A673 (cell line): ENCODE measurements around the gene TSGA10. TPM values are rescaled to one million over a fixed set of nuclear protein-coding genes. Genes with fewer than 3 reads are reported as not detected.

ENCODE experiments used
- BruUV-seq: library from RNA; stranded (reverse); fragments of 400-500 nt; replicated peaks from 2 replicates; lab custom pipeline; 2021; lab: Mats Ljungman, UMichigan
- CTCF ChIA-PET: fragments of 300-600 bp; sonication (Branson Sonifier 250); formaldehyde crosslinking; loops from one replicate; lab custom pipeline; 2022; ENCODE audit warnings: antibody characterized with exemption; lab: Charles Lee
- POLR2A ChIA-PET: fragments of 300-600 bp; sonication (Branson Sonifier 250); formaldehyde crosslinking; loops from one replicate; lab custom pipeline; 2022; ENCODE audit warnings: antibody characterized with exemption; ENCODE audit not compliant: low non-redundant PET; lab: Charles Lee
- DNase-seq: peaks from one replicate; pipeline ENCODE4 v3.0.0-alpha.2; 2015; ENCODE audit warnings: low spot score
- H3K27ac ChIP-seq: fragments of 200-600 bp; sonication (generic); 2 replicates; pipeline ENCODE4 v1.5.1; 2016; ENCODE audit warnings: mixed run types, low read depth, mild to moderate bottlenecking, mixed read lengths, antibody characterized with exemption, low read length; ENCODE audit not compliant: poor library complexity, severe bottlenecking
- H3K27me3 ChIP-seq: fragments of 200-600 bp; sonication (generic); replicated peaks from 2 replicates; pipeline ENCODE4 v1.6.1; 2017; ENCODE audit warnings: mixed run types, low read depth, mild to moderate bottlenecking, mixed read lengths, antibody characterized with exemption, low read length; ENCODE audit not compliant: insufficient read depth, poor library complexity
- H3K36me3 ChIP-seq: fragments of 200-600 bp; sonication (generic); 2 replicates; pipeline ENCODE4 v1.6.1; 2016; ENCODE audit warnings: mixed run types, mild to moderate bottlenecking, mixed read lengths, antibody characterized with exemption, low read length; ENCODE audit not compliant: insufficient read depth, poor library complexity, severe bottlenecking
- H3K4me1 ChIP-seq: fragments of 200-600 bp; sonication (generic); 2 replicates; pipeline ENCODE4 v1.6.1; 2017; ENCODE audit warnings: mixed run types, mild to moderate bottlenecking, mixed read lengths, antibody characterized with exemption, low read length; ENCODE audit not compliant: insufficient read depth, poor library complexity, severe bottlenecking
- H3K4me3 ChIP-seq: fragments of 200-600 bp; sonication (generic); 2 replicates; pipeline ENCODE4 v1.5.1; 2016; ENCODE audit warnings: low read depth, mixed run types, mild to moderate bottlenecking, mixed read lengths, low read length; ENCODE audit not compliant: poor library complexity, severe bottlenecking
- H3K9me3 ChIP-seq: fragments of 200-600 bp; sonication (generic); 2 replicates; pipeline ENCODE4 v1.6.1; 2016; ENCODE audit warnings: mixed run types, low read depth, mild to moderate bottlenecking, mixed read lengths, antibody characterized with exemption, low read length; ENCODE audit not compliant: poor library complexity, severe bottlenecking
- CTCF ChIP-seq: fragments of 300-800, 200-600 bp; sonication (generic); conservative IDR thresholded peaks from 2 replicates; pipeline ENCODE4 v1.5.1; 2017; ENCODE audit warnings: low read depth, mild to moderate bottlenecking, antibody characterized with exemption, low read length, moderate library complexity, mixed read lengths
- EZH2 ChIP-seq: fragments of 200-600 bp; sonication (generic); IDR thresholded peaks from 2 replicates; pipeline ENCODE4 v1.6.1; 2017; ENCODE audit warnings: borderline replicate concordance, low read depth, mild to moderate bottlenecking, mixed read lengths, antibody characterized with exemption, low read length; ENCODE audit not compliant: poor library complexity, severe bottlenecking
- intact Hi-C: fragments of 100-400 bp; cut with micrococcal nuclease; formaldehyde crosslinking; loops from one replicate; pipeline ENCODE4 v1.10.0; 2022; ENCODE audit not compliant: unreplicated experiment
- total RNA-seq: library from RNA; stranded (reverse); gene quantifications from 2 replicates; pipeline ENCODE4 v1.2.3, GENCODE V29; 2021

The TSGA10 gene
- total RNA-seq, 1 experiment from 2014 or later, result 2.5 TPM

- TF ChIP-seq CTCF, result no peak
- TF ChIP-seq EZH2, result no peak
- intact Hi-C loops, result no loop called here
- DNase-seq, result no peak
- Histone ChIP-seq H3K4me3 (no peak overlapping the region), H3K27ac (no peak overlapping the region), H3K9me3 (no peaks in the 10 kb centered on the region), H3K36me3 (no peaks in the 10 kb centered on the region), H3K27me3 (no peaks in the 10 kb centered on the region), H3K4me1 (no peaks in the 10 kb centered on the region)
- ChIA-PET POLR2A (no interaction called here), CTCF (no interaction called here)
- no TSS peak for BruUV-seq
These were observed 4.0 kb downstream of the TSGA10 start for GRCh38 chr2:99150706-99151105.

- Histone ChIP-seq H3K4me3 (peak within 1 kb of the TSS; percentile 65), H3K36me3 (no peaks in the 10 kb centered on the region), H3K27ac (peak within 1 kb of the TSS; percentile 36), H3K27me3 (peaks cover 37% of the 10 kb centered on the region), H3K4me1 (peaks cover 10% of the 10 kb centered on the region), H3K9me3 (no peaks in the 10 kb centered on the region)
- intact Hi-C loops, result no loop called here
- ChIA-PET CTCF (interaction anchor here (1.0 kb wide), 1 partner anchor 75 kb away, joined by 3 read pairs; no protein-coding TSS in a partner anchor), POLR2A (no interaction called here)
- TF ChIP-seq EZH2 (no peak), CTCF (no peak)
- DNase-seq, result peak; percentile 95
- no TSS peak for BruUV-seq
These were observed 13.3 kb downstream of the TSGA10 start, which contains the start of gene C2orf15 for GRCh38 chr2:99141110-99142108. Gene C2orf15, plus strand, starts transcription at chr2:99141707. Its CDS starts 8,852 bp downstream, at chr2:99150559.

- POLR2A ChIA-PET, result no interaction called here
- TF ChIP-seq CTCF (no peak), EZH2 (no peak)
These were observed 14.0 kb downstream of the TSGA10 start for GRCh38 chr2:99140860-99141109.

More at GRCh38 chr2:99140860-99141109, 14.0 kb downstream of the TSGA10 start:
- Histone ChIP-seq H3K4me1 (peaks cover 10% of the 10 kb centered on the region), H3K9me3 (no peaks in the 10 kb centered on the region), H3K4me3 (peak overlapping the region; percentile 65), H3K36me3 (no peaks in the 10 kb centered on the region), H3K27me3 (peaks cover 37% of the 10 kb centered on the region), H3K27ac (no peak overlapping the region)
- intact Hi-C loops, result no loop called here
- CTCF ChIA-PET, result interaction anchor here (1.0 kb wide), 1 partner anchor 75 kb away, joined by 3 read pairs; no protein-coding TSS in a partner anchor
- TSS peak; percentile 43 for BruUV-seq
- DNase-seq, result peak; percentile 35
